Activated T-cell treated with anti-CD3 and anti-CD28 coated beads for 24 hours (primary cell): ENCODE data around the gene SCARB1.

Source experiments
- DNase-seq: peaks from one replicate; pipeline ENCODE4 v3.0.0-alpha.2; 2020; ENCODE audit warnings: low read depth

The SCARB1 gene

GRCh38 chr12:124864326-124864752 lies 675 bp upstream of the SCARB1 start:
- DNase-seq: no peak

GRCh38 chr12:124862768-124863415 lies 772 bp downstream of the SCARB1 start:
- no peak for DNase-seq

GRCh38 chr12:124861898-124862676 lies 1.6 kb downstream of the SCARB1 start:
- no peak for DNase-seq

- no peak for DNase-seq
Measured at GRCh38 chr12:124861492-124861891, 2.2 kb downstream of the SCARB1 start.

- no peak for DNase-seq
Measured at GRCh38 chr12:124857921-124858461, 5.7 kb downstream of the SCARB1 start.

- no peak for DNase-seq
Measured at GRCh38 chr12:124856842-124857178, 6.9 kb downstream of the SCARB1 start.

GRCh38 chr12:124856132-124856841 lies 7.4 kb downstream of the SCARB1 start:
- DNase-seq: no peak

GRCh38 chr12:124855275-124855957 lies 8.2 kb downstream of the SCARB1 start:
- no peak for DNase-seq

- no peak for DNase-seq
Measured at GRCh38 chr12:124854637-124855184, 9.0 kb downstream of the SCARB1 start.

- DNase-seq: no peak
Measured at GRCh38 chr12:124853781-124854636, 9.7 kb downstream of the SCARB1 start.

- no peak for DNase-seq
Measured at GRCh38 chr12:124852911-124853427, 10.7 kb downstream of the SCARB1 start.

- no peak for DNase-seq
Measured at GRCh38 chr12:124852329-124852831, 11.3 kb downstream of the SCARB1 start.

- no peak for DNase-seq
Measured at GRCh38 chr12:124851342-124851741, 12.3 kb downstream of the SCARB1 start.

- no peak for DNase-seq
Measured at GRCh38 chr12:124849382-124849781, 14.3 kb downstream of the SCARB1 start.

- DNase-seq: no peak
Measured at GRCh38 chr12:124848621-124849380, 14.9 kb downstream of the SCARB1 start.

- no peak for DNase-seq
Measured at GRCh38 chr12:124847113-124848074, 16.3 kb downstream of the SCARB1 start.

GRCh38 chr12:124844411-124845397 lies 19.0 kb downstream of the SCARB1 start:
- DNase-seq: no peak
